ENCODE data around the gene NEK10.

Gene NEK10

GRCh38 chr3:27252646-27253045, 116.5 kb downstream of the NEK10 start:
- in situ Hi-C loops (cut with HindIII; ENCODE audit: low sequenced_read_pairs), result loop anchor here (10.0 kb wide), 1 partner anchor 118 kb away; no protein-coding TSS in a partner anchor

DNA sequence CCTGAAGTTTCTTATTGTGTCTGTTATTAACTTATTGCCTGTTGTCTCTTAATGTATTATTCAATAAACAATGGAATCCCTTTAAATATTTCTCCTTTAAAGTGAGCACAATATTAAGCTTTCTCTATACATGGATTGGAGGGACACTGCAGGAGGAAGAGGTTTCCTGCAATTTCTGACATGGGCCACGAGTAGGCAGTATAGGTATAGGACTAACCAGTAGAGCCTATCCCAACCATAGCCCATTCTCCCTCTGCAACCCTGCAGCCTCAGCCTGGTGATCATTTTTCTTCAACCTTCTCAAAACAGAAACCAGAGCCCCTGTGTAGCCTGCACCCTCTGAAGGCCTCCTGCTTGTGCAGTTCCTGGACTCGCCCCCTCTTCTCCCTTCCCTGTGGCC, 124.8 kb downstream of the NEK10 start:
- in situ Hi-C loops (cut with HindIII; ENCODE audit: low sequenced_read_pairs), result no loop called here

- in situ Hi-C loops (cut with HindIII; ENCODE audit: low sequenced_read_pairs), result no loop called here
Measured at GRCh38 chr3:27239951-27240350, 129.2 kb downstream of the NEK10 start.

GRCh38 chr3:27228805-27229204, 140.4 kb downstream of the NEK10 start:
- in situ Hi-C loops (cut with HindIII; ENCODE audit: low sequenced_read_pairs), result no loop called here

- in situ Hi-C loops (cut with HindIII; ENCODE audit: low sequenced_read_pairs), result no loop called here
Measured at GRCh38 chr3:27224197-27224596, 145.0 kb downstream of the NEK10 start.

DNA sequence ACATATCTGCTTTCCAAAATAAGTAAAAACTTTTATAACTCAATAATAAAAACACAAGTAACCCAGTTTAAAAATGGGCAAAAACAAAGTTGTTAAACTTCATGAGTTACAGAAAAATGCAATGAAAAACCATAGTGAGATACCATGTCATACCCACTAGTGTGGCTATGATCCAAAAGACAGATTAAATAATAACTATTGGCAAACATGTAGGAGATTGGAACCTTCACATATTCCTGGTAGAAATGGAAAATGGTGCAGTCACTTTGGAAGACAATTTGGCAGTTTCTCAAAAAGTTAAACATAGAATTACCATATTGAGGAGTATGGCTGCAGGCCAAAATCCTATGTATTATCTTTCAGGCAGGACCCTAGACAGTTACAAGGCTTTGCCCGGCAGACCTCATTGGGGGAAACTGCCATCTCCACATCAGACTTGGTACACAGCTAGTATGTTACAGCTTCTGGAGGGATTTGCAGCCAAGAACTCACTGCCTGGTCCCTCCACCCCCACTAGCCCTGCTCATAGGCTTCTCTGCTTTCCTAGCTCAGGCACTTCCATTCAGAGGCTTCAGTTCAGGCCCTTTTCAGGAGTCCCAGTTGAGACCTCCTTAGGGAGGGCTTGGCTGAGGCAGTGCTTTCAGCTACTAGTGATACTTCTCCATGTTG, 147.8 kb downstream of the NEK10 start:
- in situ Hi-C loops (cut with HindIII; ENCODE audit: low sequenced_read_pairs), result no loop called here

GRCh38 chr3:27220166-27220565, 149.0 kb downstream of the NEK10 start:
- in situ Hi-C loops (cut with HindIII; ENCODE audit: low sequenced_read_pairs), result no loop called here

- in situ Hi-C loops (cut with HindIII; ENCODE audit: low sequenced_read_pairs), result no loop called here
Measured at GRCh38 chr3:27219127-27219845, 149.9 kb downstream of the NEK10 start.

DNA sequence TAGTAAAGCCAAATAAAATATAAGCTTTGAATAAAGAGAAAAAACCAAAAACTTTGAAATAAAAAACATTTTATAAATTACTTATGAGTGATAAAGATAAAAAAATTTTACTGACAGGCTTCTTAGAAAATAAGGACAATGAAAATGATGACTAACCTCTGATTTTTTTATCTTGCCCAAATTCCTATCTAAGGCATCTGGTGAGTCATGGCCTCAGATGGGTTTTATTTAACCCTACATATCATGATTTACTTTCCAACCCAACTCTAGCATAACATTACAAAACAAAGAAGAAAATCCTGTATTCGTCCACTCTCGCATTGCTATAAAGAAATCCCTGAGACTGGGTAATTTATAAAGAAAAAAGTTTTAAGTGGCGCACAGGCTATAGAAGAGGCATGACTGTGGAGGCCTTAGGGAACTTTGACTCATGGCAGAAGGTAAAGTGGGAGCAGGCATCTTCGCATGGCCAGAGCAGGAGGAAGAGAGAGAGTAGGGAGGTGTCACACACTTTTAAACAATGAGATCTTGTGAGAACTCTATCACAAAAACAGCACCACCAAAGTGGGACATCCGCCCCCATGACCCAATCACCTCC, 152.1 kb downstream of the NEK10 start:
- in situ Hi-C loops (cut with HindIII; ENCODE audit: low sequenced_read_pairs), result no loop called here

GRCh38 chr3:27216295-27216855, 152.8 kb downstream of the NEK10 start:
- in situ Hi-C loops (cut with HindIII; ENCODE audit: low sequenced_read_pairs), result no loop called here

- in situ Hi-C loops (cut with HindIII; ENCODE audit: low sequenced_read_pairs), result no loop called here
Measured at GRCh38 chr3:27213450-27213849, 155.7 kb downstream of the NEK10 start.

DNA sequence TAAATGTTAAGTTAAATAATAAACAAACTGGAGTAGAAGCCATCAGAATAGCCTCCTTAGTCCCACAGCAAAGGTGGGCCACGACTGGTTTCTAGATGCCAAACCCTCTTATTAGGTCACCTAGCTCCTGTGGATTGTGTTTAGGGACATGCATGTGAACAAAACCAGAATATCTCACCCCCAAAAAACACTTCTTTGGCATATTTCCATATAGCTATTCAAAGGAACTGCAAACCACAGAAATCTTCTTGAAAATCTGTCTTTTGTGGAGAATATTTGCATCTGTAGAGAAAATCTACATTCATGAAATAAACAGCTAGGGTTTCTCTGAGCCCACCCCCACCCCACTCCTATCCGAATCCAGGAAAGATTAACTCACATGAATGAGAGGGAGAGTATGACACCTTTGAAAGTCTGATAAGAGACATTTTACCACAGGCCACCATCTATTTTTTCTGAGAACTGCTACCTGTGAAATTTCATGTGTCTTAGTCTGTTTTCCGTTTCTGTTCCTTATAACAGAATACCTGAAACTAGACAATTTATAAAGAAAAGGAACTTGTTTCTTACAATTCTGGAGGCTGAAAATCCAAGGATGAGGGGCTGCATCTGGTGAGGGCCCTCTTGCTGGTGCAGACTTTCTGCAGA, 159.4 kb downstream of the NEK10 start:
- in situ Hi-C loops (cut with HindIII; ENCODE audit: low sequenced_read_pairs), result no loop called here

DNA sequence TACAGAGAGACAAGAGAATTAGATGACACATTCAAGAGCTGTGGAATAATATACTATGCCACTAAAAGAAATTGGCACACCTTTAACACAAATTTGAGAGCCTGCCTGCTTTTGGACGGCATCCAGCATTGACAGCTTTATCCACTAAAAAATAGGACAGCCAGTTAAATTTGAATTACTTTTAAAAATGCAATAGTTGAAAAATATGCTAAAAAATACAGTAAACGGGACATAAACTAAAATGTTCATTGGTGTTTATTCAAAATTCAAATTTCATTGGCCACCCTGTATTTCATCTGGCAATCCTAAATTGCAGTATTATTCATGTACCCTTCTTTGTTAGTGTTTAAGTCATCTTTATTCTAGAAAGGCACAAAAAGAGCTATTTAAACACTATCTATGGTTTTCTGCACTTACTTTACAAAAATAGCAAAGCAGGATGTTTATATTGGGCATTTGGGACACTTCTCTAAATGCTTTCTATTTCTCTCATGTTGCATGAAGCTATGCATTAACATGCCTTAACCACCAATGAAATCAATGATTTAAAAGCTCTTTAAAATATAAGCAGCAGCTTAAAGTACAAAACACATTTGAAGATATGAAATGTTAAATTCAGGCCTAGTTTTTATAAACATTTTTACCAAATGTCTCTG, 160.1 kb downstream of the NEK10 start:
- in situ Hi-C loops (cut with HindIII; ENCODE audit: low sequenced_read_pairs), result no loop called here

DNA sequence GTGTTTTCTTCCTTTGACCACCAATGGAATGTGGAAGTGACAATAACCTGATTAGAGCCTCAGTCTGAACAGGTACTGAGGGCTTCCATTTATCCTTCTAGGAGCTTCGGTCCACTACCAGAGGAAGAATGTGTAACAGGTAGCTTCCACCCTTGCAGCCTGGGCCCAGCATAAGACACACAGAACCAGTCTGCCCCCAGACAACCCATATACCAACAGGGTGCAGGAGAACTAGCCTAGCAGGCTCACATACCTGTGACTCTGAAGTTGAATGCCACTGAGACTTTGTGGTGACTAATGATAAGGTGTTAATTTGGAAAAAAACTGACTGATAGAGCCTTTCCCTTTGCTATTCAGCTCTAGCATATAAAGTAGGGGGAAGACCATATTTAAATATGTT, 166.2 kb downstream of the NEK10 start:
- in situ Hi-C loops (cut with HindIII; ENCODE audit: low sequenced_read_pairs), result no loop called here

- in situ Hi-C loops (cut with HindIII; ENCODE audit: low sequenced_read_pairs), result no loop called here
Measured at GRCh38 chr3:27201492-27201891, 167.7 kb downstream of the NEK10 start.

- in situ Hi-C loops (cut with HindIII; ENCODE audit: low sequenced_read_pairs), result no loop called here
Measured at GRCh38 chr3:27200721-27201489, 168.3 kb downstream of the NEK10 start.

- in situ Hi-C loops (cut with HindIII; ENCODE audit: low sequenced_read_pairs), result no loop called here
Measured at GRCh38 chr3:27194861-27195483, 174.2 kb downstream of the NEK10 start.

GRCh38 chr3:27193056-27193455, 176.1 kb downstream of the NEK10 start:
- in situ Hi-C loops (cut with HindIII; ENCODE audit: low sequenced_read_pairs), result no loop called here

DNA sequence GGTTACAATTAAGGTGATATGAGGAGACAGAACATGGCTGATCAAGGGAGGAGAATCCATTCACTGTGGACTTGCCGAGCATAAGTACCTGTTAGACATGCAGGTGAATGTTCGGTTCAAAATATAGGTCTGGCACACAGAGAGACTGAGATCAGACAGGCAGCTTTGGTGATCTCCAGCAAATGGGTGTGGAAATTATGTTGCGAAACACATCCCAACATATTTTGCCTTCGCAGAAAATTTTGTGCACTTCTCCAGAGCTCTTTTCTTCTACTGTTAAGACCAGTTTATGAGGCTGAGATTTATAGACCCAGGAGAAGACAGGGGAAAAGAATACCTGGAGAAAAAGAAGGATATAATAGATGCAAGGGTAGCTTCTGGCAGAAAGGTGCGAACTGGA, 183.2 kb downstream of the NEK10 start:
- in situ Hi-C loops (cut with HindIII; ENCODE audit: low sequenced_read_pairs), result no loop called here
